ENCODE measurements around the gene MCAM.

Gene MCAM

GRCh38 chr11:119307219-119307618 lies 9.7 kb downstream of the MCAM start:
- H3K27ac ChIP-seq (ENCODE audit: low read length), result no peak overlapping the region
- H3K9me3 ChIP-seq (replicated peaks; ENCODE audit: insufficient read depth, low read length), result no peaks in the 10 kb centered on the region
- H3K79me2 ChIP-seq (ENCODE audit: low read length), result no peaks in the 10 kb centered on the region
- H2AFZ ChIP-seq (ENCODE audit: low read length), result no peak overlapping the region
- H3K4me2 ChIP-seq (ENCODE audit: low read depth, low read length), result no peak overlapping the region
- H4K20me1 ChIP-seq (ENCODE audit: insufficient read depth, low read length), result no peaks in the 10 kb centered on the region
- TF ChIP-seq CTCF (IDR thresholded peaks at IDR 0.05; ENCODE audit: low read length), result no peak
- no peaks in the 10 kb centered on the region for H3K27me3 ChIP-seq (replicated peaks; ENCODE audit: insufficient read depth, low read length)
- H3F3A ChIP-seq (ENCODE audit: insufficient read depth, low read length), result no peaks in the 10 kb centered on the region; the same call in 1 of the 2 replicates
- H3K4me3 ChIP-seq (ENCODE audit: low read length), result no peak overlapping the region
- no peak for DNase-seq
- no peaks in the 10 kb centered on the region for H3K36me3 ChIP-seq (replicated peaks; ENCODE audit: insufficient read depth, low read length)
- H3K9ac ChIP-seq (ENCODE audit: low read length), result no peak overlapping the region
- no peaks in the 10 kb centered on the region for H3K9me2 ChIP-seq (replicated peaks; ENCODE audit: insufficient read depth, low read length)
- no peaks in the 10 kb centered on the region for H3K4me1 ChIP-seq (ENCODE audit: low read length)

- no peaks in the 10 kb centered on the region for H3K9me2 ChIP-seq (replicated peaks; ENCODE audit: insufficient read depth, low read length)
- no peaks in the 10 kb centered on the region for H3K36me3 ChIP-seq (replicated peaks; ENCODE audit: insufficient read depth, low read length)
Observed at GRCh38 chr11:119306373-119306890, 10.5 kb downstream of the MCAM start.

GRCh38 chr11:119305556-119306372 lies 11.2 kb downstream of the MCAM start:
- Histone ChIP-seq H2AFZ (ENCODE audit: low read length) (no peak overlapping the region), H3K9ac (ENCODE audit: low read length) (no peak overlapping the region), H3F3A (ENCODE audit: insufficient read depth, low read length) (no peaks in the 10 kb centered on the region; the same call in 1 of the 2 replicates), H4K20me1 (ENCODE audit: insufficient read depth, low read length) (no peaks in the 10 kb centered on the region), H3K4me2 (ENCODE audit: low read depth, low read length) (no peak overlapping the region), H3K27me3 (replicated peaks; ENCODE audit: insufficient read depth, low read length) (no peaks in the 10 kb centered on the region), H3K27ac (ENCODE audit: low read length) (no peak overlapping the region), H3K4me3 (ENCODE audit: low read length) (no peak overlapping the region), H3K79me2 (ENCODE audit: low read length) (no peaks in the 10 kb centered on the region), H3K4me1 (ENCODE audit: low read length) (no peaks in the 10 kb centered on the region), H3K36me3 (replicated peaks; ENCODE audit: insufficient read depth, low read length) (no peaks in the 10 kb centered on the region), H3K9me3 (replicated peaks; ENCODE audit: insufficient read depth, low read length) (no peaks in the 10 kb centered on the region), H3K9me2 (replicated peaks; ENCODE audit: insufficient read depth, low read length) (no peaks in the 10 kb centered on the region)
- no peak for DNase-seq
- TF ChIP-seq CTCF (IDR thresholded peaks at IDR 0.05; ENCODE audit: low read length) (no peak), EZH2 (optimal IDR thresholded peaks at IDR 0.05; ENCODE audit: low read depth, low read length) (no peak), EZH2phosphoT487 (IDR thresholded peaks at IDR 0.05; ENCODE audit: low read length) (no peak)

More at GRCh38 chr11:119306373-119306890, 10.5 kb downstream of the MCAM start:
- H2AFZ ChIP-seq (ENCODE audit: low read length), result no peak overlapping the region
- H3K27ac ChIP-seq (ENCODE audit: low read length), result no peak overlapping the region
- no peaks in the 10 kb centered on the region; the same call in 1 of the 2 replicates for H3F3A ChIP-seq (ENCODE audit: insufficient read depth, low read length)
- H3K4me1 ChIP-seq (ENCODE audit: low read length), result no peaks in the 10 kb centered on the region
- H3K9me3 ChIP-seq (replicated peaks; ENCODE audit: insufficient read depth, low read length), result no peaks in the 10 kb centered on the region
- no peak for DNase-seq
- no peak overlapping the region for H3K4me3 ChIP-seq (ENCODE audit: low read length)
- H4K20me1 ChIP-seq (ENCODE audit: insufficient read depth, low read length), result no peaks in the 10 kb centered on the region
- no peaks in the 10 kb centered on the region for H3K27me3 ChIP-seq (replicated peaks; ENCODE audit: insufficient read depth, low read length)
- no peak overlapping the region for H3K4me2 ChIP-seq (ENCODE audit: low read depth, low read length)
- no peak overlapping the region for H3K9ac ChIP-seq (ENCODE audit: low read length)
- TF ChIP-seq EZH2 (optimal IDR thresholded peaks at IDR 0.05; ENCODE audit: low read depth, low read length), result no peak
- no peak for TF ChIP-seq CTCF (IDR thresholded peaks at IDR 0.05; ENCODE audit: low read length)
- TF ChIP-seq EZH2phosphoT487 (IDR thresholded peaks at IDR 0.05; ENCODE audit: low read length), result no peak
- H3K79me2 ChIP-seq (ENCODE audit: low read length), result no peaks in the 10 kb centered on the region

Measured in MM.1S (cell line).